ENCODE results near the gene COQ8A. TPM values are rescaled to one million over a fixed set of nuclear protein-coding genes. Genes with fewer than 3 reads are reported as not detected.
A peak's percentile ranks its signal among the peaks of the same experiment; 100 is the strongest.

COQ8A gene
- total RNA-seq, 2 experiments from 2014 or later, result 19.8 to 22.2 TPM

- H3K9me3 Mint-ChIP-seq, result no peaks in the 10 kb centered on the region
- ChIA-PET POLR2A (no interaction called here), CTCF (no interaction called here)
- H3K4me1 Mint-ChIP-seq (ENCODE audit: low read depth), result peaks cover 21% of the 10 kb centered on the region
- H3K4me3 Mint-ChIP-seq, result no peak overlapping the region
- intact Hi-C loops (cut with micrococcal nuclease), result no loop called here
- H3K27ac Mint-ChIP-seq, result no peak overlapping the region
- no peaks in the 10 kb centered on the region for H3K27me3 Mint-ChIP-seq
- DNase-seq, result no peak
- H3K36me3 Mint-ChIP-seq, result peaks cover 14% of the 10 kb centered on the region
Observed at GRCh38 chr1:226986496-226987178, 46.5 kb downstream of the COQ8A start.

DNA sequence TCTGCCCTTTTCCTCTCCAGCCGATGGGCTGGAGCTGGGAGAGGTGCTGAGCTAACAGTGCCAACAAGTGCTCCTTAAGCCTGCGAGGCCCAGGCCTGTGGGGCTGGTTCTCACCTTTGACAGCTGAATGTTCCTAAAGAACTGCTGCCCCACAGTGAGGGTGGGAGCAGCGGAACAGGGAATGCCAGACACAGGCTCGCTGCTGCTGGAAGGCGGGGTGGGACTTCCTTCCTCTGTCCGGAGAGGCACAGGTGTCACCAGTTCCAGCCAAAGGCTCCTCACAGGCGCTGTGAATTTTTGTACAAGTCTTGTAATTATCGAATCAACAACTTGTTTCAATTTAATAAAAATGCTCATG is 47.1 kb downstream of the COQ8A start:
- ChIA-PET POLR2A (no interaction called here), CTCF (interaction anchor here (0.6 kb wide), 1 partner anchor 343 kb away, joined by 3 read pairs; no protein-coding TSS in a partner anchor)
- Mint-ChIP-seq H3K4me3 (no peak overlapping the region), H3K9me3 (no peaks in the 10 kb centered on the region), H3K36me3 (peaks cover 14% of the 10 kb centered on the region), H3K4me1 (ENCODE audit: low read depth) (peaks cover 21% of the 10 kb centered on the region), H3K27ac (no peak overlapping the region), H3K27me3 (no peaks in the 10 kb centered on the region)
- intact Hi-C loops (cut with micrococcal nuclease), result no loop called here
- no peak for DNase-seq

- Mint-ChIP-seq H3K4me1 (ENCODE audit: low read depth) (peaks cover 21% of the 10 kb centered on the region), H3K4me3 (no peak overlapping the region), H3K9me3 (no peaks in the 10 kb centered on the region), H3K36me3 (peaks cover 14% of the 10 kb centered on the region), H3K27me3 (no peaks in the 10 kb centered on the region), H3K27ac (no peak overlapping the region)
- no peak for DNase-seq
- POLR2A ChIA-PET, result no interaction called here
- CTCF ChIA-PET, result interaction anchor here (0.6 kb wide), 1 partner anchor 342 kb away, joined by 3 read pairs; no protein-coding TSS in a partner anchor
- intact Hi-C loops (cut with micrococcal nuclease), result no loop called here
Observed at GRCh38 chr1:226987623-226988333, 47.7 kb downstream of the COQ8A start.

DNA sequence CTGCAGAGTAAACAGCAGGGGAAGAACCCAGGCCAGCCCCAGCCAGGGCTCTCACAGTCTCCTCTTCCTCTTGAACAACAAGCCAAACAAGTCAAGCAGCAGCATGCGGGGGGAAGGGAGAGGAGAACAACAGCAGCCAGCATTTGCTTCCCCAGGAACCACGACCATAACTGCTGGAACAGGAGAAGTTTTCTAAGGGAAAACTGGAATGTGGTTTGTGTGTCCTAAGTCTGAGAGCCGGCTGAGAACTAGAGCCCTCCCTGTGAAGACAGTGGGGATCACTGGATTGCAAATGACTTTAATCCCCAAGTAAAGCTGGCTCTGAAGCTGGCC is 48.2 kb downstream of the COQ8A start:
- ChIA-PET POLR2A (no interaction called here), CTCF (no interaction called here)
- intact Hi-C loops (cut with micrococcal nuclease), result no loop called here
- Mint-ChIP-seq H3K27ac (no peak overlapping the region), H3K36me3 (peaks cover 12% of the 10 kb centered on the region), H3K4me3 (no peak overlapping the region), H3K27me3 (no peaks in the 10 kb centered on the region), H3K4me1 (ENCODE audit: low read depth) (peaks cover 21% of the 10 kb centered on the region), H3K9me3 (no peaks in the 10 kb centered on the region)
- no peak for DNase-seq

GRCh38 chr1:226989085-226989920 is 49.2 kb downstream of the COQ8A start:
- Mint-ChIP-seq H3K4me3 (no peak overlapping the region), H3K27me3 (no peaks in the 10 kb centered on the region), H3K9me3 (no peaks in the 10 kb centered on the region), H3K36me3 (peaks cover 12% of the 10 kb centered on the region), H3K27ac (peak overlapping the region; percentile 34), H3K4me1 (ENCODE audit: low read depth) (peaks cover 21% of the 10 kb centered on the region)
- POLR2A ChIA-PET, result interaction anchor here (1.2 kb wide), 1 partner anchor 48 kb away, joined by 3 read pairs; no protein-coding TSS in a partner anchor
- CTCF ChIA-PET, result no interaction called here
- DNase-seq, result no peak
- intact Hi-C loops (cut with micrococcal nuclease), result no loop called here

- peak overlapping the region; percentile 34 for H3K27ac Mint-ChIP-seq
- no peaks in the 10 kb centered on the region for H3K9me3 Mint-ChIP-seq
- peak; percentile 88 for DNase-seq
- intact Hi-C loops (cut with micrococcal nuclease), result loop anchor here (1.0 kb wide), 1 partner anchor 51 kb away; no protein-coding TSS in a partner anchor
- H3K4me1 Mint-ChIP-seq (ENCODE audit: low read depth), result peaks cover 23% of the 10 kb centered on the region
- H3K4me3 Mint-ChIP-seq, result no peak overlapping the region
- POLR2A ChIA-PET, result interaction anchor here (1.2 kb wide), 1 partner anchor 49 kb away, joined by 3 read pairs; no protein-coding TSS in a partner anchor
- H3K27me3 Mint-ChIP-seq, result no peaks in the 10 kb centered on the region
- CTCF ChIA-PET, result no interaction called here
- H3K36me3 Mint-ChIP-seq, result peaks cover 12% of the 10 kb centered on the region
Observed at GRCh38 chr1:226990133-226990716, 50.1 kb downstream of the COQ8A start.

GRCh38 chr1:226991920-226992319 is 51.8 kb downstream of the COQ8A start:
- intact Hi-C loops (cut with micrococcal nuclease), result no loop called here
- no peak overlapping the region for H3K27ac Mint-ChIP-seq
- H3K9me3 Mint-ChIP-seq, result no peaks in the 10 kb centered on the region
- H3K36me3 Mint-ChIP-seq, result peaks cover 1% of the 10 kb centered on the region
- H3K4me3 Mint-ChIP-seq, result no peak overlapping the region
- CTCF ChIA-PET, result no interaction called here
- no peaks in the 10 kb centered on the region for H3K27me3 Mint-ChIP-seq
- H3K4me1 Mint-ChIP-seq (ENCODE audit: low read depth), result peaks cover 31% of the 10 kb centered on the region
- no peak for DNase-seq
- POLR2A ChIA-PET, result no interaction called here

GRCh38 chr1:226993814-226994585 is 53.9 kb downstream of the COQ8A start:
- Mint-ChIP-seq H3K9me3 (no peaks in the 10 kb centered on the region), H3K36me3 (no peaks in the 10 kb centered on the region), H3K27ac (no peak overlapping the region), H3K4me3 (no peak overlapping the region), H3K27me3 (no peaks in the 10 kb centered on the region), H3K4me1 (ENCODE audit: low read depth) (peaks cover 27% of the 10 kb centered on the region)
- no peak for DNase-seq
- CTCF ChIA-PET, result no interaction called here
- intact Hi-C loops (cut with micrococcal nuclease), result no loop called here
- POLR2A ChIA-PET, result no interaction called here

DNA sequence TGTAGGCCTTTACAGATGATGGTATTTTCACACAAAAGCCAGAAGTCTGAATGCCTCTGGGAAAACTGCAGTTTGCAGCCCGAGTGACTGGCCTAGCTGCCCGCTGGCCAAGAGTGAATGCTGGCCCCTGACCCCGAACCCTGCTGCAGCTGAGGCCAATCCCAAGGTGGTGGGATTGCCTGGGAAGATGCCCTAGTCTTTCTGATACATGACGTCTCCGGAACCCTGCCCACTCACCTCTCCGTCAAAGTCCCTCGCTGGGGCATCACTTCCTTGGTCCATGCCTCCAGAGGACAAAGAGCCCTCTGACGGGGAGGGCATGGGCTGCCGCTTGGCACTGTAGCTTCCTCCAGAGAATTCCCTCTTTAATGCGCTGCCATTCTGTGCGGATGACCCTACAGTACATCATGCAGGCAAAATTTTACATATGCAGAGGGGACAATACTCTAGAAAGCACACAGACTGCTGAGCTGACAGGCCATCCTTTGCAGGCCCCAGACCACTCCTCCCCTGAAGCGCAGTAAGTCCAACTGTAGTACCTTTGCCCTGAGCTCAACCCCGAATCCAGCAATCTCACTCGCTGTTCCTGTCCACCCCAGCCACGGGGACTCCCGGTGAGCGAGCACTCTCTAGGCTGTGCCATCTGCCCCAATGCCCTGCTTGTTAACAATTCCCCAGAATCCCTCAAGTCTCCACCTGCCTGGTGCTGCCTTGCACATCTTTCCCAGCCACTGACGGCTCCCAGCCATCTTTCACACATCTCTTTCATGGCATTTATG is 54.7 kb downstream of the COQ8A start:
- Mint-ChIP-seq H3K4me3 (no peak overlapping the region), H3K9me3 (no peaks in the 10 kb centered on the region), H3K4me1 (ENCODE audit: low read depth) (peaks cover 21% of the 10 kb centered on the region), H3K27ac (no peak overlapping the region), H3K36me3 (no peaks in the 10 kb centered on the region), H3K27me3 (no peaks in the 10 kb centered on the region)
- intact Hi-C loops (cut with micrococcal nuclease), result no loop called here
- DNase-seq, result no peak
- ChIA-PET CTCF (no interaction called here), POLR2A (no interaction called here)

GRCh38 chr1:226995365-226996332 is 55.6 kb downstream of the COQ8A start:
- Mint-ChIP-seq H3K27me3 (no peaks in the 10 kb centered on the region), H3K36me3 (no peaks in the 10 kb centered on the region), H3K9me3 (no peaks in the 10 kb centered on the region), H3K4me1 (ENCODE audit: low read depth) (peaks cover 12% of the 10 kb centered on the region), H3K27ac (no peak overlapping the region), H3K4me3 (no peak overlapping the region)
- ChIA-PET CTCF (no interaction called here), POLR2A (no interaction called here)
- intact Hi-C loops (cut with micrococcal nuclease), result no loop called here
- DNase-seq, result no peak
